Measurements from ENCODE around the gene HACD4. TPM values are rescaled to one million over a fixed set of nuclear protein-coding genes. Genes with fewer than 3 reads are reported as not detected.
A peak's percentile ranks its signal among the peaks of the same experiment; 100 is the strongest.

Gene HACD4
- total and polyA plus RNA-seq, 7 donors, result 0.16 to 0.52 (median 0.23) TPM

DNA sequence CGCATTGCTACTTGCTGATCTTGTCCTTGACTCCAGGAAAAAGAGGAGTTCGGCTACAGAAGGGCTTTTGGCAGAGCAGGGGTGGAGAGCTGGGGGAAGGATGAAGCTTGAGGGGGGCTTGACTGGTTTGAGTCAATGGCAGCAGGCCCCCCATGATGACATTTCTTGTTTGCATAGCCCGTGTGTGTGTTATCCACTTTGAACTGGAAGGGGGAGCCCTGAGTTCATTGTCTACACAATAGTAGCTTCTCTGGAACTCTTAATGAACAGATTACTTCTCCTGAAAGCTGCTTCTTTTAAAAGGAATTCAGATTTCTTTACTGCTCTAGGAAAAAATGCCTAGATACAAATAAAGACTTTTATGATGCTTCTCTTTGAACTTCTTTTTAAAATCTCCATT is 44.0 kb upstream of the HACD4 start:
- H3K4me1 ChIP-seq, result peaks cover 4% of the 10 kb centered on the region
- H3K9me3 ChIP-seq, result no peaks in the 10 kb centered on the region
- ATAC-seq (no peak), DNase-seq (no peak)
- H3K27me3 ChIP-seq (ENCODE audit: insufficient read depth in 3 of 3, low read length in 2 of 3), result no peaks in the 10 kb centered on the region
- WGBS, 3 donors, result 60 to 65% (median 63%) methylated on average over 3 of the region's 3 CpGs
- H3K27ac ChIP-seq, result no peak overlapping the region
- intact Hi-C loops (cut with DNase I), result no loop called here
- H3K36me3 ChIP-seq (ENCODE audit: insufficient read depth in 1 of 2, low read depth in 1 of 2), result no peaks in the 10 kb centered on the region
- TF ChIP-seq, protein P1, sequence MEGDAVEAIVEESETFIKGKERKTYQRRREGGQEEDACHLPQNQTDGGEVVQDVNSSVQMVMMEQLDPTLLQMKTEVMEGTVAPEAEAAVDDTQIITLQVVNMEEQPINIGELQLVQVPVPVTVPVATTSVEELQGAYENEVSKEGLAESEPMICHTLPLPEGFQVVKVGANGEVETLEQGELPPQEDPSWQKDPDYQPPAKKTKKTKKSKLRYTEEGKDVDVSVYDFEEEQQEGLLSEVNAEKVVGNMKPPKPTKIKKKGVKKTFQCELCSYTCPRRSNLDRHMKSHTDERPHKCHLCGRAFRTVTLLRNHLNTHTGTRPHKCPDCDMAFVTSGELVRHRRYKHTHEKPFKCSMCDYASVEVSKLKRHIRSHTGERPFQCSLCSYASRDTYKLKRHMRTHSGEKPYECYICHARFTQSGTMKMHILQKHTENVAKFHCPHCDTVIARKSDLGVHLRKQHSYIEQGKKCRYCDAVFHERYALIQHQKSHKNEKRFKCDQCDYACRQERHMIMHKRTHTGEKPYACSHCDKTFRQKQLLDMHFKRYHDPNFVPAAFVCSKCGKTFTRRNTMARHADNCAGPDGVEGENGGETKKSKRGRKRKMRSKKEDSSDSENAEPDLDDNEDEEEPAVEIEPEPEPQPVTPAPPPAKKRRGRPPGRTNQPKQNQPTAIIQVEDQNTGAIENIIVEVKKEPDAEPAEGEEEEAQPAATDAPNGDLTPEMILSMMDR (IDR thresholded peaks at IDR 0.05), result no peak
- H3K4me3 ChIP-seq, result no peak overlapping the region

DNA sequence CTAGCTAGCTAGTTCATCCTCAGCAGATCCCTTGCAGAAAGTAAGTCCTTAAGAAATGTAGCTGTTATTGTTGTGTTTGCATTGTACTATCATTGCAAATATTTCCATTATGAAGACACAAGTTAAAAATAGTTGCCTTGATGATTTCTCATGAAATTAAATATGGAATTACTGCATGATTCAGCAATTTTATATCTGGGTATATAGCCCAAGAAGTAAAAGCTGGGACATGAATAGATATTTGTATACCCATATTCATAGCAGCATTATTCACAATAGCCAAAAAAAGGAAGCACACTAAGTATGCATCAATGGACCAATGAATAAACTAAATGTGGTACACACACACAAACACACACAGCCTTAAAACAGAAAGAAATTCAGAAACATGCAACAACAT is 39.5 kb upstream of the HACD4 start:
- no peak overlapping the region for H3K27ac ChIP-seq
- TF ChIP-seq, protein P1 (IDR thresholded peaks at IDR 0.05), result no peak
- DNase-seq, result no peak
- H3K4me3 ChIP-seq, result no peak overlapping the region
- intact Hi-C loops (cut with DNase I), result no loop called here
- no peak for ATAC-seq
- no peaks in the 10 kb centered on the region for H3K9me3 ChIP-seq
- no peaks in the 10 kb centered on the region for H3K36me3 ChIP-seq (ENCODE audit: insufficient read depth in 1 of 2, low read depth in 1 of 2)
- H3K4me1 ChIP-seq, result peaks cover 14% of the 10 kb centered on the region
- no peaks in the 10 kb centered on the region for H3K27me3 ChIP-seq (ENCODE audit: insufficient read depth in 3 of 3, low read length in 2 of 3)

DNA sequence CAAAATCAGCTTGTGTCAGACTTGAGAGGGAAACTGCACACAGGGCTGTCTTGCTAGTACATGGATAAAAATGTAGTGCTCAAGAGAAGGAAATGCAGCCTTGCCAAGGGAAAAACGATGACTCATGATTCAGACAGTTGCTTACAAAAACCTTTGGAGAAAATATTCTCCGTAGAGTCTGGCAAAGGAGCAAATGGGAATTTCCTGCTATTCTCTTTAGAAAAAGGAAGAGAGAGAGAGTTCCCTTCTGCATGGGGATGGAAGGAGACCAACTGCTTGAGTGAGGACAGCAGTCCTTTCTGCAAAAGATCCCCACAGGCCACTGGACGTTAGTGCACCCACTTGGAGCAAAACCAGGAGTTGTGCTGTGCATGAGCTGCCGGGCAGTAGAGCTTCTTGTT is 38.7 kb upstream of the HACD4 start:
- H3K27ac ChIP-seq, result no peak overlapping the region
- H3K9me3 ChIP-seq, result no peaks in the 10 kb centered on the region
- ATAC-seq, result peak; percentile 53 to 82 (median 67)
- H3K36me3 ChIP-seq (ENCODE audit: insufficient read depth in 1 of 2, low read depth in 1 of 2), result no peaks in the 10 kb centered on the region
- TF ChIP-seq, protein P1 (IDR thresholded peaks at IDR 0.05), result peak; percentile 18
- H3K27me3 ChIP-seq (ENCODE audit: insufficient read depth in 3 of 3, low read length in 2 of 3), result no peaks in the 10 kb centered on the region
- 0 to 2% (median 2%) methylated on average over 4 of the region's 4 CpGs for whole genome bisulfite sequencing, 3 donors
- DNase-seq, result peak in 1 of 2 donors; percentile 19
- intact Hi-C loops (cut with DNase I), result no loop called here
- H3K4me3 ChIP-seq, result peak overlapping the region; percentile 26
- peaks cover 14% of the 10 kb centered on the region for H3K4me1 ChIP-seq

DNA sequence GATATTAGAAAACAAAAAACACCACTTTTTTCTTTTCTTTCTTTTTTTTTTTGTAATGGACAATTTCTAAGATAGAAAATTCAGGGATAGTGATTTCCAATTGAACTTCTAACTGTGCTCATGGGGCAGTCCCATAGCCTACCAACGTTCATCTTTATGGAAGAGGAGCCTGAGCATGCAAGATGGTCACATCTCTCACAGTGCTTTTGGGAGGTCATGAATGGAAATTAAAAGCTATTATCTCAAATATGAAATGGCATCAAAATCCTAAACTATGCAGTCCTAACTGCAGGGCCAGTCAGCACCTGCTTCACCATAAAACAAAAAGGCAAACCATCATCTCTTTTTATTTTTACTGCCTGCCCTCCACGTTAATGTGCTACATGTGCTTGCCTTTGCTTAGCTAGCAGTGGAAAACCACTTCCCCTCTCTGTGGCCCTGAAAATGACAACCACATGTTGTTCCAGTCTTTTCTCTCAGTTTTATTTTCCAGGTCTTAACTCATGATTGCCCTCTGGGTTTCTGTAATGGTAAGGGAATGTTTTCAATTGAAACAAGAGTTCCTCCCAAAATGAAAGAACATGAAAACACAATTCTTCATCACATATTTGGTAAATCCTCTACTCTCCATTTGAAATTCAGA is 29.6 kb upstream of the HACD4 start:
- Histone ChIP-seq H3K27me3 (ENCODE audit: insufficient read depth in 3 of 3, low read length in 2 of 3) (no peaks in the 10 kb centered on the region), H3K36me3 (ENCODE audit: insufficient read depth in 1 of 2, low read depth in 1 of 2) (no peaks in the 10 kb centered on the region), H3K4me3 (no peak overlapping the region), H3K27ac (no peak overlapping the region), H3K4me1 (no peaks in the 10 kb centered on the region), H3K9me3 (no peaks in the 10 kb centered on the region)
- intact Hi-C loops (cut with DNase I), result no loop called here
- WGBS, 3 donors, result 35 to 37% (median 35%) methylated on average over 2 of the region's 2 CpGs
- TF ChIP-seq, protein P1 (IDR thresholded peaks at IDR 0.05), result no peak
- ATAC-seq, result no peak
- no peak for DNase-seq

DNA sequence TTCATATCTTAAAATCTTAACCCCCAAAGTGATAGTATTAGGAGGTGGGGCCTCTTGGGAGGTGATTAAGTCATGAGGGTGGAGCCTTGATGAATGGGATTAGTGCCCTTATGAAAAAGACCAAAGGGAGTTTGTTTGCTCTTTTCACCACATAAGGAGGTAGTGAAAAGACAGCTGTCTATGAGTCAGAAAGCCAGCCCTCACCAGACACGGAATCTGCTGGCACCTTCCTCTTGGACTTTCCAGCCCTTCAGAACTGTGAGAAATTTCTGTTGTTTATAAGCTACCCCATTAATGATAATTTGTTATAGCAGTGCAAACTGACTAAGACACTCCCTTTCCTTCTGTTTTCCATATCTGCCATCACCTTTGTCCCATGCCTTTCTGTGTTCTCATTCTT is 25.5 kb upstream of the HACD4 start:
- TF ChIP-seq, protein P1 (IDR thresholded peaks at IDR 0.05), result no peak
- H3K4me3 ChIP-seq, result no peak overlapping the region
- H3K27me3 ChIP-seq (ENCODE audit: insufficient read depth in 3 of 3, low read length in 2 of 3), result no peaks in the 10 kb centered on the region
- WGBS, 3 donors, result 4 to 19% (median 8%) methylated on average over 1 of the region's 1 CpG
- ATAC-seq (no peak), DNase-seq (no peak)
- H3K27ac ChIP-seq, result no peak overlapping the region
- H3K36me3 ChIP-seq (ENCODE audit: insufficient read depth in 1 of 2, low read depth in 1 of 2), result no peaks in the 10 kb centered on the region
- no peaks in the 10 kb centered on the region for H3K9me3 ChIP-seq
- no peaks in the 10 kb centered on the region for H3K4me1 ChIP-seq
- intact Hi-C loops (cut with DNase I), result no loop called here
